Epithelial cell of proximal tubule (primary cell): ENCODE measurements around the gene FAT1. TPM values are rescaled to one million over a fixed set of nuclear protein-coding genes. Genes with fewer than 3 reads are reported as not detected.

Source experiments
- DNase-seq: peaks from one replicate; pipeline ENCODE4 v3.0.0-alpha.2; 2011; ENCODE audit warnings: low read depth
- H3K4me3 ChIP-seq: 2 replicates; pipeline ENCODE4 v1.5.1; 2011; ENCODE audit warnings: low read depth, mild to moderate bottlenecking, low read length
- CTCF ChIP-seq: conservative IDR thresholded peaks from 2 replicates; pipeline ENCODE4 v1.5.1; 2012; ENCODE audit warnings: low read depth, mild to moderate bottlenecking, low read length
- total RNA-seq: library from RNA; depleted of rRNA; stranded (reverse); fragments of >200 nt; gene quantifications from 2 replicates; pipeline ENCODE4 v1.2.3, GENCODE V29; 2015

The FAT1 gene
- total RNA-seq, 1 donor from 2014 or later = 178 TPM

GRCh38 chr4:186738421-186738820, 14.8 kb upstream of the FAT1 start:
- no peak for DNase-seq

GRCh38 chr4:186737427-186737826, 13.8 kb upstream of the FAT1 start:
- TF ChIP-seq CTCF = no peak
- DNase-seq = no peak
- H3K4me3 ChIP-seq = no peak overlapping the region

More at GRCh38 chr4:186738421-186738820, 14.8 kb upstream of the FAT1 start:
- H3K4me3 ChIP-seq = no peak overlapping the region
- TF ChIP-seq CTCF = no peak

- TF ChIP-seq CTCF = no peak
- no peak for DNase-seq
- H3K4me3 ChIP-seq = no peak overlapping the region
These were observed 12.8 kb upstream of the FAT1 start for GRCh38 chr4:186736466-186736865.

GRCh38 chr4:186734251-186734650, 10.6 kb upstream of the FAT1 start:
- no peak overlapping the region for H3K4me3 ChIP-seq
- no peak for TF ChIP-seq CTCF
- DNase-seq = no peak

- TF ChIP-seq CTCF = no peak
- no peak for DNase-seq
- no peak overlapping the region for H3K4me3 ChIP-seq
These were observed 10.1 kb upstream of the FAT1 start for GRCh38 chr4:186733778-186734177.

- no peak for TF ChIP-seq CTCF
- DNase-seq = no peak
- no peak overlapping the region for H3K4me3 ChIP-seq
These were observed 7.0 kb upstream of the FAT1 start for GRCh38 chr4:186730621-186731020.

GRCh38 chr4:186729856-186730255, 6.2 kb upstream of the FAT1 start:
- no peak overlapping the region for H3K4me3 ChIP-seq
- no peak for DNase-seq
- no peak for TF ChIP-seq CTCF
